Muscle layer of colon (tissue), 2 donors: Measurements from ENCODE around the gene SLBP.

ENCODE experiments used
- H3K27ac ChIP-seq: one replicate; pipeline ENCODE4 v1.7.0; 2013; ENCODE audit warnings: low read depth, mild to moderate bottlenecking, low read length, moderate library complexity
- H3K27me3 ChIP-seq, 2 donors: one replicate each; pipeline ENCODE4 v1.7.0; 2013; ENCODE audit warnings: low read length in 2 of 2, mild to moderate bottlenecking in 2 of 2; ENCODE audit not compliant: insufficient read depth in 2 of 2, control insufficient read depth in 1 of 2
- H3K36me3 ChIP-seq: one replicate; pipeline ENCODE4 v1.7.0; 2013; ENCODE audit warnings: mild to moderate bottlenecking, low read length; ENCODE audit not compliant: insufficient read depth
- H3K4me1 ChIP-seq: one replicate; pipeline ENCODE4 v1.7.0; 2013; ENCODE audit warnings: mild to moderate bottlenecking, low read length; ENCODE audit not compliant: insufficient read depth
- H3K4me3 ChIP-seq, 2 donors: one replicate each; pipeline ENCODE4 v1.7.0; 2013; ENCODE audit warnings: low read length in 2 of 2, low read depth in 1 of 2, mild to moderate bottlenecking in 1 of 2, moderate library complexity in 1 of 2
- H3K9ac ChIP-seq: one replicate; pipeline ENCODE4 v1.7.0; 2013; ENCODE audit warnings: low read length
- H3K9me3 ChIP-seq: one replicate; pipeline ENCODE4 v1.7.0; 2013; ENCODE audit warnings: mild to moderate bottlenecking, low read length
- donor health status: abdominal sarcoma.
- donor health status: Adenocarcinoma of cecum.

SLBP gene

GRCh38 chr4:1746919-1747602, 34.9 kb upstream of the SLBP start:
- H3K36me3 ChIP-seq, result no peaks in the 10 kb centered on the region
- peaks cover 0 to 13% of the 10 kb centered on the region in 2 donors for H3K27me3 ChIP-seq
- no peak overlapping the region for H3K4me3 ChIP-seq
- H3K27ac ChIP-seq, result no peak overlapping the region
- no peak overlapping the region for H3K9ac ChIP-seq
- no peaks in the 10 kb centered on the region for H3K9me3 ChIP-seq
- H3K4me1 ChIP-seq, result no peaks in the 10 kb centered on the region

- no peak overlapping the region for H3K9ac ChIP-seq
- no peak overlapping the region for H3K27ac ChIP-seq
- H3K4me3 ChIP-seq, result no peak overlapping the region
- no peaks in the 10 kb centered on the region for H3K36me3 ChIP-seq
- no peaks in the 10 kb centered on the region for H3K4me1 ChIP-seq
- H3K9me3 ChIP-seq, result no peaks in the 10 kb centered on the region
- H3K27me3 ChIP-seq, result peaks cover 0 to 12% of the 10 kb centered on the region in 2 donors
Measured at GRCh38 chr4:1746265-1746691, 34.2 kb upstream of the SLBP start.

DNA sequence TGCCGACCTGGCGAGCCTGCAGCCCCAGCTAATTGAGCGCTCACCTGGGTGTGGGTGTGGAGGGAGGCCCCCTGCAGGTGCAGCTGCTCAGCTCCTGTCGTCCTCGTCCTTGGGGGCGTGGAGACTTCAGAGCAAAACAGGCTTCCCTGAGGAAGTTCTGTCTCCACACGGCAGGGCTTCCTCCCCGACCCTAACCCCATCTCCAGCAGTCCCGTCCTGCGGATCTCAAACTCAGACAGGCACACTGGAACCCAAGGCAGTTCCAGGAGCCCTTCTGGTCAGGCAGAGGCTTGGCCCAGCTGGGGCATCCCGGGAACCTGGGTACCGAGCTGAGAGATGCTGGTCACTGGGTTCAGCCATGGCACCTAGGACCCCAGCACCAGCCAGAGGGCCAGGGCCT, 33.6 kb upstream of the SLBP start:
- Histone ChIP-seq H3K9me3 (no peaks in the 10 kb centered on the region), H3K4me1 (no peaks in the 10 kb centered on the region), H3K27me3 (peaks cover 0 to 12% of the 10 kb centered on the region in 2 donors), H3K9ac (no peak overlapping the region), H3K4me3 (no peak overlapping the region), H3K27ac (no peak overlapping the region), H3K36me3 (no peaks in the 10 kb centered on the region)

- no peak overlapping the region for H3K27ac ChIP-seq
- H3K9me3 ChIP-seq, result no peaks in the 10 kb centered on the region
- peaks cover 0 to 10% of the 10 kb centered on the region in 2 donors for H3K27me3 ChIP-seq
- no peaks in the 10 kb centered on the region for H3K36me3 ChIP-seq
- H3K4me1 ChIP-seq, result no peaks in the 10 kb centered on the region
- no peak overlapping the region for H3K4me3 ChIP-seq
- no peak overlapping the region for H3K9ac ChIP-seq
Measured at GRCh38 chr4:1745165-1745564, 33.0 kb upstream of the SLBP start.

- no peak overlapping the region for H3K4me3 ChIP-seq
- peaks cover 0 to 8% of the 10 kb centered on the region in 2 donors for H3K27me3 ChIP-seq
- H3K27ac ChIP-seq, result no peak overlapping the region
- no peaks in the 10 kb centered on the region for H3K4me1 ChIP-seq
- no peaks in the 10 kb centered on the region for H3K36me3 ChIP-seq
- H3K9me3 ChIP-seq, result no peaks in the 10 kb centered on the region
- H3K9ac ChIP-seq, result no peak overlapping the region
Measured at GRCh38 chr4:1744552-1744951, 32.4 kb upstream of the SLBP start.

DNA sequence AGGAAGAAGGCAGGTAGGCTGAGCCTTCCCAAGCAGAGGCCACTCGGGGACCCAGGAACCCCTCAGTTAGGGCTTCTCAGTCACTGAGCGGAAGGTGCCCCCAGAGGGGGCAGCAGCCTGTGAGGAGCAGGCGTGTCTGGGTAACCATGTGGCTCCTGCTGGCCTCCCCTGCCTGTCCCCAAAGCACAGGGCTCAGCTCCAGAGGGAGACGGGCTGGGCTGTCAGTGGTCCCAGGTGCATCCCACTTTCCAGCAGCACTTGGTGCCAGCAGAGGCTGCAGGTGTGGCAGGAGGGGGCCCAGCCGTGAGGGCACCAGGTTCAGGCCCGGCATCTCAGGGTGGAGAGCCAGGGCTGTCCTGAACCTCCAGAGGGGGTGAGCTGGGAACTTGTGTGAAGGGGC, 31.9 kb upstream of the SLBP start:
- Histone ChIP-seq H3K36me3 (no peaks in the 10 kb centered on the region), H3K27me3 (peaks cover 0 to 8% of the 10 kb centered on the region in 2 donors)

DNA sequence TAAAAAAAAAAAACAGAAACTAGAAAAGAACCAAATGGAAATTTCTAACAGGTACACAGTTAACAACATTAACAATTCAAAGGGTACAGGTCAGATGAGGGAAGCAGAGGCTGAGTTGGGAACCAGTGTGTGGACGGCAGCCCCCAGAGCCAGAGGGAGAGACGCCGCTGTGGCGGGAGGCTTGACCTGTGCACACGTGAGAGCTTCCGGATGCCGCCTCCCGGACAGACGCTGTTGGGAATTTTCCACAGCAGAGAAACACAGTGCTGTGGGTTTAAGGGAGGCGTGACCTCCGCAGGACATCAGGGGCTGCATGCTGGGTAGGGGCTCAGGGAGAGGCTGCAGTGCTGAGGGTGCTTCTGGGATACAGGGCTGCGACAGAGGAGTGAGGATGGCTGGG, 31.4 kb upstream of the SLBP start:
- Histone ChIP-seq H3K4me1 (no peaks in the 10 kb centered on the region), H3K9ac (no peak overlapping the region), H3K4me3 (no peak overlapping the region), H3K36me3 (no peaks in the 10 kb centered on the region), H3K9me3 (peaks cover under 1% of the 10 kb centered on the region), H3K27ac (no peak overlapping the region), H3K27me3 (peaks cover 0 to 7% of the 10 kb centered on the region in 2 donors)

More for the DNA sequence above, 31.9 kb upstream of the SLBP start:
- H3K9me3 ChIP-seq, result no peaks in the 10 kb centered on the region
- no peak overlapping the region for H3K27ac ChIP-seq
- H3K9ac ChIP-seq, result no peak overlapping the region
- H3K4me3 ChIP-seq, result no peak overlapping the region
- no peaks in the 10 kb centered on the region for H3K4me1 ChIP-seq

DNA sequence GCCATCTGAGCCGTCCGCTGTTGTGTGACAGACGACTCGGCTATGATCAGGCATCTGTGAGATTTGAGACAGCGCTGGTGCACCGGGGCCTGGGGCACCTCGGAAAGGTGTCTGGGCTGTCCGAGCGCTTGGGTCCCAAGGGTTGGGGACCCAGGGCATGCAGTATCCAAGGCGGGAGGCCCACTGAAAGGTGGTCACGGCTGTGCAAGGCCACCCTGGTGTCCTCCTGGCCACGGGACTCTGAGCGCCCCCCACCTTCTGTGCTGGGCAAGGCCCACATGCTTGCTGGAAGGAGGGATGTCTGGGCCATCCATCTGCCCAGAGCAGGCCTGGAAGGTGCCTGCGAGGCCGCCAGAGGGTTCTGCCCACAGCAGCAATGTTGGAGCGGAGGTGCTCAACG, 29.1 kb upstream of the SLBP start:
- Histone ChIP-seq H3K27ac (no peak overlapping the region), H3K9ac (no peak overlapping the region), H3K36me3 (peaks cover 6% of the 10 kb centered on the region), H3K27me3 (no peaks in the 10 kb centered on the region), H3K4me1 (no peaks in the 10 kb centered on the region), H3K9me3 (peaks cover 5% of the 10 kb centered on the region), H3K4me3 (no peak overlapping the region)

GRCh38 chr4:1740021-1740545, 28.0 kb upstream of the SLBP start:
- no peaks in the 10 kb centered on the region for H3K4me1 ChIP-seq
- H3K36me3 ChIP-seq, result peaks cover 6% of the 10 kb centered on the region
- no peaks in the 10 kb centered on the region for H3K27me3 ChIP-seq
- H3K27ac ChIP-seq, result no peak overlapping the region
- peaks cover 5% of the 10 kb centered on the region for H3K9me3 ChIP-seq
- no peak overlapping the region for H3K9ac ChIP-seq
- H3K4me3 ChIP-seq, result no peak overlapping the region

GRCh38 chr4:1739358-1739757, 27.2 kb upstream of the SLBP start:
- Histone ChIP-seq H3K9me3 (peaks cover 5% of the 10 kb centered on the region), H3K27me3 (no peaks in the 10 kb centered on the region), H3K9ac (no peak overlapping the region), H3K4me3 (no peak overlapping the region), H3K36me3 (peaks cover 6% of the 10 kb centered on the region), H3K4me1 (no peaks in the 10 kb centered on the region), H3K27ac (no peak overlapping the region)

- Histone ChIP-seq H3K4me3 (no peak overlapping the region), H3K4me1 (no peaks in the 10 kb centered on the region), H3K9ac (no peak overlapping the region), H3K27me3 (no peaks in the 10 kb centered on the region), H3K36me3 (peaks cover 6% of the 10 kb centered on the region), H3K9me3 (peaks cover 5% of the 10 kb centered on the region), H3K27ac (no peak overlapping the region)
Measured at GRCh38 chr4:1738410-1738809, 26.3 kb upstream of the SLBP start.

GRCh38 chr4:1737666-1738065, 25.5 kb upstream of the SLBP start:
- Histone ChIP-seq H3K36me3 (peaks cover 6% of the 10 kb centered on the region), H3K9ac (no peak overlapping the region), H3K4me3 (no peak overlapping the region), H3K27ac (no peak overlapping the region), H3K9me3 (peaks cover 5% of the 10 kb centered on the region), H3K27me3 (no peaks in the 10 kb centered on the region), H3K4me1 (no peaks in the 10 kb centered on the region)
